ENCODE measurements around the gene VPS13D. TPM values are rescaled to one million over a fixed set of nuclear protein-coding genes. Genes with fewer than 3 reads are reported as not detected.
A peak's percentile ranks its signal among the peaks of the same experiment; 100 is the strongest.

VPS13D gene
- total RNA-seq, 1 donor from 2014 or later: 45.9 TPM

GRCh38 chr1:12542138-12542465 is 312.3 kb downstream of the VPS13D start:
- DNase-seq: no peak

GRCh38 chr1:12542616-12543592 is 313.1 kb downstream of the VPS13D start:
- no peak for DNase-seq

GRCh38 chr1:12543740-12544154 is 313.9 kb downstream of the VPS13D start:
- no peak for DNase-seq

GRCh38 chr1:12544357-12544756 is 314.5 kb downstream of the VPS13D start:
- DNase-seq: no peak

GRCh38 chr1:12544992-12545391 is 315.2 kb downstream of the VPS13D start:
- peak; percentile 64 for DNase-seq

- no peak for DNase-seq
These were observed 317.1 kb downstream of the VPS13D start for GRCh38 chr1:12546771-12547585.

GRCh38 chr1:12547586-12548225 is 317.9 kb downstream of the VPS13D start:
- DNase-seq: no peak

GRCh38 chr1:12548279-12548972 is 318.6 kb downstream of the VPS13D start:
- DNase-seq: no peak

GRCh38 chr1:12548973-12549459 is 319.2 kb downstream of the VPS13D start:
- no peak for DNase-seq

GRCh38 chr1:12549460-12550349 is 319.9 kb downstream of the VPS13D start:
- DNase-seq: peak; percentile 85

GRCh38 chr1:12551584-12551983 is 321.8 kb downstream of the VPS13D start:
- DNase-seq: no peak

- no peak for DNase-seq
These were observed 322.5 kb downstream of the VPS13D start for GRCh38 chr1:12552111-12552888.

- no peak for DNase-seq
These were observed 323.4 kb downstream of the VPS13D start for GRCh38 chr1:12552951-12553921.

- no peak for DNase-seq
These were observed 324.1 kb downstream of the VPS13D start for GRCh38 chr1:12553963-12554362.

GRCh38 chr1:12554521-12555305 is 324.9 kb downstream of the VPS13D start:
- no peak for DNase-seq

GRCh38 chr1:12555411-12556367 is 325.9 kb downstream of the VPS13D start:
- DNase-seq: no peak

- DNase-seq: no peak
These were observed 326.6 kb downstream of the VPS13D start for GRCh38 chr1:12556368-12556930.

Data from dermis blood vessel endothelial cell (primary cell).